Kidney (tissue), 14 donors: Measurements from ENCODE around the gene ATP4A. TPM values are rescaled to one million over a fixed set of nuclear protein-coding genes. Genes with fewer than 3 reads are reported as not detected.

Experiments
- DNase-seq, 5 donors: peaks; one replicate each; pipeline ENCODE4 v3.0.0-alpha.2; 2013 to 2020
- FAIRE-seq: peaks from 2 replicates; lab custom pipeline; 2012; peaks lifted over from hg19 to GRCh38; lab: Jason Lieb, UNC
- H3K27ac ChIP-seq, 2 donors: one replicate each; pipeline ENCODE4 v1.7.0; 2013; ENCODE audit warnings: low read depth in 2 of 2, low read length in 2 of 2, inconsistent platforms in 1 of 2
- H3K27me3 ChIP-seq: one replicate; pipeline ENCODE4 v1.7.1; 2013; ENCODE audit warnings: low read length, inconsistent platforms; ENCODE audit not compliant: control insufficient read depth, insufficient read depth
- H3K36me3 ChIP-seq, 3 donors: one replicate each; pipeline versions ENCODE4 v1.7.0 to v1.7.1; 2013; ENCODE audit warnings: low read length in 3 of 3, control low read depth in 1 of 3, inconsistent platforms in 1 of 3; ENCODE audit not compliant: insufficient read depth in 3 of 3, control insufficient read depth in 2 of 3
- H3K4me1 ChIP-seq, 3 donors: one replicate each; pipeline versions ENCODE4 v1.7.0 to v1.7.1; 2013; ENCODE audit warnings: low read length in 3 of 3, inconsistent platforms in 1 of 3, low read depth in 1 of 3; ENCODE audit not compliant: control insufficient read depth in 2 of 3, insufficient read depth in 2 of 3
- H3K4me3 ChIP-seq, 3 donors: one replicate each; pipeline versions ENCODE4 v1.7.0 to v1.8.1; 2013; ENCODE audit warnings: low read length in 3 of 3, control low read depth in 1 of 3, inconsistent platforms in 1 of 3
- H3K9ac ChIP-seq, 3 donors: one replicate each; pipeline versions ENCODE4 v1.7.0 to v1.7.1; 2013; ENCODE audit warnings: low read length in 3 of 3, control low read depth in 1 of 3, inconsistent platforms in 1 of 3
- H3K9me3 ChIP-seq, 3 donors: one replicate each; pipeline versions ENCODE4 v1.7.0 to v1.7.1; 2013; ENCODE audit warnings: low read length in 3 of 3, control low read depth in 1 of 3, inconsistent platforms in 1 of 3; ENCODE audit not compliant: control insufficient read depth in 2 of 3, insufficient read depth in 1 of 3
- CTCF ChIP-seq: IDR thresholded peaks from 3 replicates; pipeline ENCODE4 v1.5.1; 2012; ENCODE audit warnings: mild to moderate bottlenecking, moderate library complexity, borderline replicate concordance; ENCODE audit not compliant: insufficient read depth; ENCODE audit errors: extremely low read depth
- intact Hi-C: fragments of 100-400 bp; cut with DNase I; formaldehyde crosslinking; loops from one replicate; pipeline ENCODE4 v1.11.1; 2022
- polyA plus RNA-seq: library from polyadenylated mRNA; stranded (reverse); fragments of 350-450 nt; fragmentation: Illumina TruSeq; extraction: RNeasy Lipid Tissue Mini Kit (QIAGEN cat#74804); gene quantifications from one replicate; pipeline ENCODE4 v1.2.3, GENCODE V29; 2014; ENCODE audit warnings: low read depth, low replicate concordance; ENCODE audit not compliant: insufficient read depth
- total RNA-seq: library from RNA; stranded (reverse); fragmentation: NEBNext Ultra II Directional; extraction: Animal tissue kit (Norgen Biotek cat#: 25700); gene quantifications from one replicate; pipeline ENCODE4 v1.2.1, GENCODE V29; 2021
- donor health status: control.
- donor health status: control.
- donor health status: control.
- donor health status: control.
- donor health status: control.
- donor health status: DM: yes; HTN: yes; CAD: no.
- donor health status: Normal renal cell carcinoma (clear cell type).

The ATP4A gene
- total and polyA plus RNA-seq, 2 donors from 2014 or later, result not detected

- Histone ChIP-seq H3K4me3 (no peak overlapping the region), H3K4me1 (no peaks in the 10 kb centered on the region), H3K9me3 (no peaks in the 10 kb centered on the region), H3K27ac (no peak overlapping the region), H3K36me3 (no peaks in the 10 kb centered on the region), H3K27me3 (no peaks in the 10 kb centered on the region), H3K9ac (no peak overlapping the region)
- no peak for TF ChIP-seq CTCF
- intact Hi-C loops, result no loop called here
- DNase-seq (no peak), FAIRE-seq (no peak)
Measured at GRCh38 chr19:35582760-35583159, 19.3 kb upstream of the ATP4A start.

- no peaks in the 10 kb centered on the region for H3K27me3 ChIP-seq
- no peak for TF ChIP-seq CTCF
Measured at GRCh38 chr19:35578707-35579106, 15.2 kb upstream of the ATP4A start.

GRCh38 chr19:35577918-35578317 is 14.5 kb upstream of the ATP4A start:
- H3K9me3 ChIP-seq, result peaks cover 0 to 6% (median 5%) of the 10 kb centered on the region in 3 donors
- DNase-seq, result no peak
- H3K4me3 ChIP-seq, result no peak overlapping the region
- H3K36me3 ChIP-seq, result no peaks in the 10 kb centered on the region
- H3K4me1 ChIP-seq, result no peaks in the 10 kb centered on the region
- no peaks in the 10 kb centered on the region for H3K27me3 ChIP-seq
- H3K9ac ChIP-seq, result no peak overlapping the region
- FAIRE-seq, result no peak
- intact Hi-C loops, result no loop called here
- TF ChIP-seq CTCF, result no peak
- no peak overlapping the region for H3K27ac ChIP-seq

More at GRCh38 chr19:35578707-35579106, 15.2 kb upstream of the ATP4A start:
- intact Hi-C loops, result no loop called here
- DNase-seq, result no peak
- Histone ChIP-seq H3K27ac (no peak overlapping the region), H3K4me3 (no peak overlapping the region), H3K9ac (no peak overlapping the region), H3K36me3 (no peaks in the 10 kb centered on the region), H3K9me3 (peaks cover 0 to 6% (median 5%) of the 10 kb centered on the region in 3 donors), H3K4me1 (no peaks in the 10 kb centered on the region)
- no peak for FAIRE-seq

- no peak for TF ChIP-seq CTCF
- intact Hi-C loops, result no loop called here
- Histone ChIP-seq H3K27me3 (no peaks in the 10 kb centered on the region), H3K4me1 (no peaks in the 10 kb centered on the region), H3K27ac (no peak overlapping the region), H3K4me3 (no peak overlapping the region), H3K36me3 (no peaks in the 10 kb centered on the region), H3K9ac (no peak overlapping the region), H3K9me3 (peaks cover 0 to 6% (median 3%) of the 10 kb centered on the region in 3 donors)
- DNase-seq (no peak), FAIRE-seq (no peak)
Measured at GRCh38 chr19:35571406-35571965, 8.0 kb upstream of the ATP4A start.
